SU-DHL-6 (cell line): ENCODE measurements around the gene LRP1-AS.

ENCODE experiments used
- H2AFZ ChIP-seq: fragments of 200-600 bp; sonication (generic); 2 replicates; pipeline ENCODE4 v1.6.1; 2014; ENCODE audit warnings: low read depth, mild to moderate bottlenecking, moderate library complexity, mixed read lengths, antibody characterized with exemption, low read length; ENCODE audit not compliant: severe bottlenecking
- H3F3A ChIP-seq: fragments of 200-600 bp; shearing (Covaris generic); 2 replicates; pipeline ENCODE4 v1.6.0; 2016; ENCODE audit warnings: antibody characterized with exemption, mild to moderate bottlenecking; ENCODE audit not compliant: insufficient read depth
- H3K27ac ChIP-seq: fragments of 200-600 bp; sonication (generic); 2 replicates; pipeline ENCODE4 v1.5.1; 2016; ENCODE audit warnings: low read depth, mild to moderate bottlenecking, low read length, moderate library complexity, mixed read lengths
- H3K27me3 ChIP-seq: fragments of 200-600 bp; sonication (generic), shearing (Covaris generic); 2 replicates; pipeline ENCODE4 v1.6.0; 2014; ENCODE audit warnings: mild to moderate bottlenecking, low read length
- H3K36me3 ChIP-seq: fragments of 200-600 bp; sonication (generic); 2 replicates; pipeline ENCODE4 v1.6.1; 2014; ENCODE audit warnings: mild to moderate bottlenecking, low read length, mixed read lengths
- H3K4me2 ChIP-seq: fragments of 300-600, 200-600 bp; shearing (Covaris generic), sonication (generic); 2 replicates; pipeline ENCODE4 v1.6.0; 2014; ENCODE audit warnings: low read length, low read depth, mild to moderate bottlenecking; ENCODE audit not compliant: poor library complexity, severe bottlenecking
- H3K4me3 ChIP-seq: fragments of 200-600 bp; sonication (generic); 2 replicates; pipeline ENCODE4 v1.5.1; 2014; ENCODE audit warnings: antibody characterized with exemption, low read length, mild to moderate bottlenecking, mixed read lengths; ENCODE audit not compliant: insufficient read depth, poor library complexity, severe bottlenecking
- H3K79me2 ChIP-seq: fragments of 200-600 bp; sonication (generic); 2 replicates; pipeline ENCODE4 v1.6.1; 2014; ENCODE audit warnings: mild to moderate bottlenecking, low read length, moderate library complexity; ENCODE audit not compliant: insufficient read depth
- H3K9ac ChIP-seq: fragments of 200-600 bp; sonication (generic); 2 replicates; pipeline ENCODE4 v1.7.0; 2014; ENCODE audit warnings: mild to moderate bottlenecking, low read length
- H3K9me2 ChIP-seq: fragments of 200-600 bp; sonication (generic); replicated peaks from 2 replicates; pipeline ENCODE4 v1.6.1; 2014; ENCODE audit warnings: low read length; ENCODE audit not compliant: insufficient read depth
- H3K9me3 ChIP-seq: fragments of 200-600 bp; sonication (generic); 2 replicates; pipeline ENCODE4 v1.6.1; 2014; ENCODE audit warnings: low read length, mixed read lengths; ENCODE audit not compliant: insufficient read depth
- H4K20me1 ChIP-seq: fragments of 200-600 bp; sonication (generic); 2 replicates; pipeline ENCODE4 v1.6.1; 2014; ENCODE audit warnings: low read depth, mild to moderate bottlenecking, antibody characterized with exemption, low read length, moderate library complexity, mixed read lengths
- CTCF ChIP-seq: fragments of 200-600 bp; sonication (generic); IDR thresholded peaks from one replicate; pipeline ENCODE4 v1.5.1; 2017; ENCODE audit warnings: antibody characterized with exemption, mild to moderate bottlenecking, low read length, moderate library complexity; ENCODE audit not compliant: insufficient read depth, poor library complexity, severe bottlenecking
- EZH2phosphoT487 ChIP-seq: fragments of 200-600 bp; sonication (generic), shearing (Covaris generic); conservative IDR thresholded peaks from 2 replicates; pipeline ENCODE4 v1.6.1; 2018; ENCODE audit warnings: mild to moderate bottlenecking, antibody characterized with exemption, low read length, moderate library complexity, mixed read lengths

The LRP1-AS gene

GRCh38 chr12:57175428-57176138, 28.2 kb upstream of the LRP1-AS start:
- H3K9me2 ChIP-seq = no peaks in the 10 kb centered on the region
- no peaks in the 10 kb centered on the region for H3K36me3 ChIP-seq
- no peaks in the 10 kb centered on the region for H4K20me1 ChIP-seq
- TF ChIP-seq EZH2phosphoT487 (no peak), CTCF (peak; percentile 68)
- H3F3A ChIP-seq = no peaks in the 10 kb centered on the region
- no peak overlapping the region for H2AFZ ChIP-seq
- H3K27me3 ChIP-seq = no peaks in the 10 kb centered on the region
- H3K27ac ChIP-seq = no peak overlapping the region
- H3K79me2 ChIP-seq = no peaks in the 10 kb centered on the region
- H3K9ac ChIP-seq = no peak overlapping the region
- H3K9me3 ChIP-seq = no peaks in the 10 kb centered on the region
- H3K4me3 ChIP-seq = no peak overlapping the region
- H3K4me2 ChIP-seq = no peak overlapping the region

GRCh38 chr12:57173683-57174082, 26.3 kb upstream of the LRP1-AS start:
- Histone ChIP-seq H3K36me3 (no peaks in the 10 kb centered on the region), H3K4me2 (no peak overlapping the region)
- TF ChIP-seq CTCF = no peak
- TF ChIP-seq EZH2phosphoT487 = no peak

GRCh38 chr12:57173089-57173488, 25.7 kb upstream of the LRP1-AS start:
- H3K9me3 ChIP-seq = no peaks in the 10 kb centered on the region
- H3K4me2 ChIP-seq = no peak overlapping the region
- no peak overlapping the region for H3K27ac ChIP-seq
- H3K9me2 ChIP-seq = no peaks in the 10 kb centered on the region
- H3K36me3 ChIP-seq = no peaks in the 10 kb centered on the region
- no peak overlapping the region for H3K9ac ChIP-seq
- no peak overlapping the region for H3K4me3 ChIP-seq
- no peak overlapping the region for H2AFZ ChIP-seq
- H3K27me3 ChIP-seq = no peaks in the 10 kb centered on the region
- TF ChIP-seq EZH2phosphoT487 (no peak), CTCF (peak; percentile 49)
- no peaks in the 10 kb centered on the region for H4K20me1 ChIP-seq
- H3K79me2 ChIP-seq = no peaks in the 10 kb centered on the region
- H3F3A ChIP-seq = no peaks in the 10 kb centered on the region

More at GRCh38 chr12:57173683-57174082, 26.3 kb upstream of the LRP1-AS start:
- H3K4me3 ChIP-seq = no peak overlapping the region
- no peaks in the 10 kb centered on the region for H4K20me1 ChIP-seq
- H3K27me3 ChIP-seq = no peaks in the 10 kb centered on the region
- H3K9me2 ChIP-seq = no peaks in the 10 kb centered on the region
- H3K27ac ChIP-seq = no peak overlapping the region
- no peak overlapping the region for H2AFZ ChIP-seq
- no peaks in the 10 kb centered on the region for H3K79me2 ChIP-seq
- H3K9me3 ChIP-seq = no peaks in the 10 kb centered on the region
- no peaks in the 10 kb centered on the region for H3F3A ChIP-seq
- no peak overlapping the region for H3K9ac ChIP-seq
